ENCODE results near the gene BPIFA3. TPM values are rescaled to one million over a fixed set of nuclear protein-coding genes. Genes with fewer than 3 reads are reported as not detected.

The BPIFA3 gene
- total RNA-seq: not detected in 2 replicates

DNA sequence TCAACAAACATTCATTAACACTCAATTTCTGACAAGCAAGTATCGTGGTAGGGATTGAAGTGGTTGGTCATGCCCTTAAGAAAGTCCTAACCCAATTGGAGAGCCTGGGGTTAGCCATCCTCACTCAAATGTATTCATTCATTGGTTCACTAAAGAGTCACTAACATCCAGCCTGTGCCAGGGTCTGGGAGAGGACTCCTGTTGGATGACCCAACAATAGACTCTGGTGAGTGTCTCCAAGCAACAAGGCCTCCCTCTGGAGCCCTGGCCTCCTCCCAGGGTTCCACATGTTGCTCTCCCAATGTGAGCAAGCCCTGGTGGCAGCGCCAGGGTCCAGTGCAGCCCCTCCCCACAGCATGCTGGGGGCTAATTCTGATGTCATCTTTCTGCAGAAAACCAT is at the start of gene BPIFA3:
Gene BPIFA3 (plus strand): TSS at position 301 of the 400 bp plus-strand sequence. CDS start 185 bp downstream, outside the sequence.

DNA sequence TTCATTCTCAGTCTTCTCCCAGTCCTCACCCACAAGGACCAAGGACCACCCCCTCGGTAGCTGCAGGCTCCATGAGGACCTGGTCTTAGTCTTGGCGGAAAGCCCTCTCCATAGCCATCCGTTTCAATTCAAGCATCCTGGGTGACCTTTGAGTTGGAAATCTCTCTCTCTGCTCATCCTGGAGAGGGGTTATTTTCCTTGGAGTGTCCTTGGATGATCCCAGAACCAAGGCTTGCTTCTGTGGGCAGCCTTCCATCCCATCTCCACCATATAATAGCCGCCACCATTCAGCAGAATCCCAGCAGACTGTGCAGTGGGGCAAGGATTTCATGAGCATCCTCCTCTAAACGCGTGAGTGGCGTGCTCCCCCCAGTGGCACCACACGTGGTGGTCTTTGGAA is 49.3 kb upstream of the BPIFA3 start, which contains the start of gene BPIFA2:
Gene BPIFA2 (plus strand): TSS at position 301 of the 400 bp plus-strand sequence. CDS start 987 bp downstream, outside the sequence.

DNA sequence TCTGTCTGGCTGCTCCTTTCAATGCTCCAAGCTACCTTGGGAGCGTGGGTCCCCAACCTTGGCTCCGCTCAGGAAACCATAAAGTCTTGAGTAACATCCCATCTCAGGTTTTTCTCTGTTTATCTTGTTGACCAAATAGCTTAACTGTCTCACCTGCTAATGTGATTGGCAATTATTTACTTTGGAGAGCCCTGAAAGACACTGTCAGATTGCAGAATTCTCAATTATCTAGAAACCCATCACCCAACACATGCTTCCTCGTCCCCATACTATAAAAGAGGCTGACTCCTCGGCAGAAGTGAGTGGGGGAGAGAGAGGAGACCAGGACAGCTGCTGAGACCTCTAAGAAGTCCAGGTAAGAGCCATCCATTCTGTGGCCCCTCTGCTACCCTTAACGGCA is 18.5 kb downstream of the BPIFA3 start, which contains the start of gene BPIFA1:
Gene BPIFA1 (plus strand): TSS at position 301 of the 400 bp plus-strand sequence. CDS start 1,716 bp downstream, outside the sequence.

Other genes with a start within 250 kb of the BPIFA3 start
- not detected in 2 replicates for gene SUN5, start 212.9 kb upstream of the BPIFA3 start, total RNA-seq
- not detected in 2 replicates for gene BPIFB2, start 209.6 kb upstream of the BPIFA3 start, total RNA-seq
- not detected in 2 replicates for gene BPIFB6, start 185.7 kb upstream of the BPIFA3 start, total RNA-seq
- gene BPIFB3, start 163.4 kb upstream of the BPIFA3 start, total RNA-seq: not detected in 2 replicates
- gene BPIFB4, start 137.7 kb upstream of the BPIFA3 start, total RNA-seq: not detected in 2 replicates
- gene BPIFA2, start 49.2 kb upstream of the BPIFA3 start, total RNA-seq: not detected in 2 replicates
- gene BPIFA1, start 18.6 kb downstream of the BPIFA3 start, total RNA-seq: not detected in 2 replicates
- gene BPIFB1, start 65.9 kb downstream of the BPIFA3 start, total RNA-seq: not detected in 2 replicates
- 21.2 and 24.4 TPM in 2 replicates for gene CDK5RAP1, start 184.2 kb downstream of the BPIFA3 start, total RNA-seq
- gene SNTA1, start 226.4 kb downstream of the BPIFA3 start, total RNA-seq: 16.8 and 16.9 TPM in 2 replicates